ENCODE results near the gene SLC16A3. TPM values are rescaled to one million over a fixed set of nuclear protein-coding genes. Genes with fewer than 3 reads are reported as not detected.

SLC16A3 gene
- total RNA-seq, 3 donors from 2014 or later (not counting 1 experiment from before 2014, with no cell fraction given): 172 to 365 (median 296) TPM

GRCh38 chr17:82281502-82282238 is 52.8 kb downstream of the SLC16A3 start:
- H3K27ac Mint-ChIP-seq: peak overlapping the region in 1 of 2 donors; percentile 39
- Histone ChIP-seq H3K4me3 (ENCODE audit: low read length) (no peak overlapping the region), H3K4me1 (ENCODE audit: control insufficient read depth, insufficient read depth, low read length) (peaks cover 45% of the 10 kb centered on the region), H3K9me3 (ENCODE audit: control insufficient read depth, insufficient read depth, low read length) (no peaks in the 10 kb centered on the region), H3K36me3 (ENCODE audit: control insufficient read depth, insufficient read depth, low read length) (no peaks in the 10 kb centered on the region), H3K27ac (ENCODE audit: low read length) (peak overlapping the region; percentile 43), H3K27me3 (ENCODE audit: control insufficient read depth, insufficient read depth, low read length) (no peaks in the 10 kb centered on the region)
- peak; percentile 64 to 82 (median 73) for ATAC-seq
- intact Hi-C loops (cut with micrococcal nuclease): no loop called here
- peaks cover 13 to 19% of the 10 kb centered on the region in 2 donors for H3K4me1 Mint-ChIP-seq
- H3K36me3 Mint-ChIP-seq: no peaks in the 10 kb centered on the region
- peak in 1 of 2 donors; percentile 37 for DNase-seq
- 75% methylated on average over 19 of the region's 22 CpGs for WGBS (ENCODE audit: insufficient coverage)
- no peak for TF ChIP-seq CTCF (IDR thresholded peaks at IDR 0.05)
- no peak overlapping the region for H3K4me3 Mint-ChIP-seq
- no peaks in the 10 kb centered on the region for H3K27me3 Mint-ChIP-seq (ENCODE audit: low read depth in 2 of 2)
- no peaks in the 10 kb centered on the region for H3K9me3 Mint-ChIP-seq

GRCh38 chr17:82282239-82283207 is 53.7 kb downstream of the SLC16A3 start:
- no peaks in the 10 kb centered on the region for H3K36me3 Mint-ChIP-seq
- Histone ChIP-seq H3K36me3 (ENCODE audit: control insufficient read depth, insufficient read depth, low read length) (no peaks in the 10 kb centered on the region), H3K27me3 (ENCODE audit: control insufficient read depth, insufficient read depth, low read length) (no peaks in the 10 kb centered on the region), H3K4me1 (ENCODE audit: control insufficient read depth, insufficient read depth, low read length) (peaks cover 45% of the 10 kb centered on the region), H3K27ac (ENCODE audit: low read length) (peak overlapping the region; percentile 43), H3K4me3 (ENCODE audit: low read length) (no peak overlapping the region), H3K9me3 (ENCODE audit: control insufficient read depth, insufficient read depth, low read length) (no peaks in the 10 kb centered on the region)
- H3K4me1 Mint-ChIP-seq: peaks cover 13 to 19% of the 10 kb centered on the region in 2 donors
- no peak overlapping the region for H3K4me3 Mint-ChIP-seq
- no peaks in the 10 kb centered on the region for H3K9me3 Mint-ChIP-seq
- peak in 1 of 3 donors; percentile 5 for ATAC-seq
- DNase-seq: no peak
- intact Hi-C loops (cut with micrococcal nuclease): no loop called here
- H3K27me3 Mint-ChIP-seq (ENCODE audit: low read depth in 2 of 2): no peaks in the 10 kb centered on the region
- no peak for TF ChIP-seq CTCF (IDR thresholded peaks at IDR 0.05)
- WGBS (ENCODE audit: insufficient coverage): 88% methylated on average over 23 of the region's 25 CpGs
- H3K27ac Mint-ChIP-seq: no peak overlapping the region

GRCh38 chr17:82283208-82283749 is 54.4 kb downstream of the SLC16A3 start:
- H3K4me3 ChIP-seq (ENCODE audit: low read length): no peak overlapping the region
- no peaks in the 10 kb centered on the region for H3K9me3 ChIP-seq (ENCODE audit: control insufficient read depth, insufficient read depth, low read length)
- Mint-ChIP-seq H3K9me3 (no peaks in the 10 kb centered on the region), H3K36me3 (no peaks in the 10 kb centered on the region), H3K4me3 (no peak overlapping the region), H3K27me3 (ENCODE audit: low read depth in 2 of 2) (no peaks in the 10 kb centered on the region), H3K27ac (peak overlapping the region in 1 of 2 donors; percentile 51), H3K4me1 (peaks cover 13 to 19% of the 10 kb centered on the region in 2 donors)
- ATAC-seq (peak; percentile 60 to 83 (median 75)), DNase-seq (peak in 1 of 2 donors; percentile 31)
- WGBS (ENCODE audit: insufficient coverage): 45% methylated on average over 13 of the region's 13 CpGs
- H3K27me3 ChIP-seq (ENCODE audit: control insufficient read depth, insufficient read depth, low read length): no peaks in the 10 kb centered on the region
- H3K36me3 ChIP-seq (ENCODE audit: control insufficient read depth, insufficient read depth, low read length): no peaks in the 10 kb centered on the region
- H3K27ac ChIP-seq (ENCODE audit: low read length): no peak overlapping the region
- TF ChIP-seq CTCF (IDR thresholded peaks at IDR 0.05): no peak
- intact Hi-C loops (cut with micrococcal nuclease): no loop called here
- peaks cover 45% of the 10 kb centered on the region for H3K4me1 ChIP-seq (ENCODE audit: control insufficient read depth, insufficient read depth, low read length)

Measured in natural killer cell (primary cell).